ENCODE data around the gene THAP8.

THAP8 gene

DNA sequence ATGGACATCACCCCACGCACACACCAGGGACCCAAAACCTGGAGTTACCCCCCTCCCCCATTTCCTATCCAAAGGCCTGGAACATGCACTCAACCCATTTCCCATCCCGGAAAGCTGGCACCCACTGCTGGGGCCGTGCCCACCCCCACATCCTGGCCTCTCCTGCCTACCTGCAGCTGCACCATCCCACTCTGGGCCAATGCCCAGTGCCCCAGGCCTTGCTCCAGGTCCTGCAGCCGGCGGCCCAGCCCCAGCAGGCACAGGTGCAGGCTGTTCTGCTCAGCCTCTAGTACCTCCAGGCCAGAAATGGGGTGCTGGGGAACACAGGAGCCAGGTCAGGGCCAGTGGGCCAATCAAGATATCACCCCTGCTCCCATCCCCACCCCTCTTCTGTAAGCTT, 47.1 kb downstream of the THAP8 start:
- DNase-seq (ENCODE audit: insufficient read length, low spot score) (no peak), FAIRE-seq (no peak)
- TF ChIP-seq POU2F2 (IDR thresholded peaks at IDR 0.05; ENCODE audit: low read depth, low read length) (no peak), POLR2A (IDR thresholded peaks at IDR 0.05; ENCODE audit: low read depth, low read length) (no peak), TAF1 (IDR thresholded peaks at IDR 0.05; ENCODE audit: low read depth, low read length) (no peak)

DNA sequence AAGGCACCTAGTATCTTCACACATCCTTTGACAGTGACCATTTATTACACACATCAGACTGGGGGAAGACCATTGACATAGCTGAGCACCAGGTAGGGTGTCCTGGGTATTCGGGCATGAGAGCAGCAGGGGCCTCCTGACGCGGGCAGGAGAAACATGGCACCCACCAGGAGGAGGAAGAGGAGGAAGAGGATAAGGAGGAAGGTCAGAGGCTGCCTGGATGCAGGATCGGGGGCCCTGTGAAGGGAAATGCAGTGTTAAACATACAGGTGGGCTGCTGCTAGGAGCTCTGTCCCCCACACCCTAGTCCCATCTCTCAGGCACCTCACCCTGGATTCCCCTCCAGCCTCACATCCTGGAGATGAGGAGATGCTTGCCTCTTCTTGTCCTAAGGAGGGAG, 50.8 kb downstream of the THAP8 start:
- TF ChIP-seq POU2F2 (IDR thresholded peaks at IDR 0.05; ENCODE audit: low read depth, low read length) = no peak
- no peak for TF ChIP-seq TAF1 (IDR thresholded peaks at IDR 0.05; ENCODE audit: low read depth, low read length)
- no peak for DNase-seq (ENCODE audit: insufficient read length, low spot score)
- no peak for FAIRE-seq

DNA sequence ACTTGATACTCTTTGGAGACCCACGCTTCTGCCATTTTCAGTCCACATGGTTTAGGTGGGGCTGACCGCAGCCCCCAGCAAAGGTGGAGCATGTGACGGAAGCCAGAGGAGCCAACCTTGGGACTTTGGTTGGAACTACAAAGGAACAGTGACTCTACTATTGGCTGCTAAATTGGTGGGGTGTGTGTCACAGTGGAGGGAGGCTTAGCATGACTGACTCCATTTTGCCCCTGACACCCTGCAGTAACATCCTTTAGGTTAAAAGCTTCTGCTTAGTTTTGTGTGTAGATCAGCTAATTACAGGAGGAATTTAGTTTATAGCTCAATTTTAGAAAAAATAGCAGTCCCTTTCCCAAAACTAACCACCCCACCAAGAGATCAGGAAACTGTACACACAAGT, 52.5 kb downstream of the THAP8 start:
- no peak for FAIRE-seq
- TF ChIP-seq TAF1 (IDR thresholded peaks at IDR 0.05; ENCODE audit: low read depth, low read length) = no peak
- TF ChIP-seq POLR2AphosphoS5 (IDR thresholded peaks at IDR 0.05; ENCODE audit: low read depth, low read length) = no peak
- TF ChIP-seq SPI1 (IDR thresholded peaks at IDR 0.05; ENCODE audit: low read depth, low read length) = no peak
- no peak for TF ChIP-seq PAX5 (IDR thresholded peaks at IDR 0.05; ENCODE audit: insufficient read depth, low read length, severe bottlenecking)
- TF ChIP-seq POU2F2 (IDR thresholded peaks at IDR 0.05; ENCODE audit: low read depth, low read length) = no peak
- no peak for TF ChIP-seq POLR2A (IDR thresholded peaks at IDR 0.05; ENCODE audit: low read depth, low read length)
- no peak for DNase-seq (ENCODE audit: insufficient read length, low spot score)

DNA sequence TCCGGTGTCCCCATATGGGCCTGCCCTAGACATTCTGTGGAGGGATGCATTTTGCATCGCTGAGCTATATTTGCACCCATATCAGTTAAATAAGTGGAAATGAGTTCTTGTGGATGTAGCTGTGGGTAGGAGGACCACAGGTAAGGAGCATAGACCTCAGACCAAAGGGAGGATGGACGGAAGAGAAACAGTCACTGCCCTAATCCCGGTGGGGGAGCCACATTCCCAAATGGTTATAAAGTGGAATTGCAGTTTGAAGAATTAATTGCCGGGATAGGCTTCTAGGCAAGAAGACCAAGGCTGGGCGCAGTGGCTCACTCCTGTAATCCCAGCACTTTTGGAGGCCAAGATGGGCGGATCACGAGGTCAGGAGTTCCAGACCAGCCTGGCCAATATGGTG, 57.3 kb downstream of the THAP8 start:
- TF ChIP-seq POLR2A (IDR thresholded peaks at IDR 0.05; ENCODE audit: low read depth, low read length) = no peak
- no peak for TF ChIP-seq TAF1 (IDR thresholded peaks at IDR 0.05; ENCODE audit: low read depth, low read length)
- TF ChIP-seq POU2F2 (IDR thresholded peaks at IDR 0.05; ENCODE audit: low read depth, low read length) = no peak
- no peak for TF ChIP-seq POLR2AphosphoS5 (IDR thresholded peaks at IDR 0.05; ENCODE audit: low read depth, low read length)
- TF ChIP-seq PAX5 (IDR thresholded peaks at IDR 0.05; ENCODE audit: insufficient read depth, low read length, severe bottlenecking) = no peak
- TF ChIP-seq SPI1 (IDR thresholded peaks at IDR 0.05; ENCODE audit: low read depth, low read length) = no peak
- DNase-seq (ENCODE audit: insufficient read length, low spot score) (no peak), FAIRE-seq (no peak)

DNA sequence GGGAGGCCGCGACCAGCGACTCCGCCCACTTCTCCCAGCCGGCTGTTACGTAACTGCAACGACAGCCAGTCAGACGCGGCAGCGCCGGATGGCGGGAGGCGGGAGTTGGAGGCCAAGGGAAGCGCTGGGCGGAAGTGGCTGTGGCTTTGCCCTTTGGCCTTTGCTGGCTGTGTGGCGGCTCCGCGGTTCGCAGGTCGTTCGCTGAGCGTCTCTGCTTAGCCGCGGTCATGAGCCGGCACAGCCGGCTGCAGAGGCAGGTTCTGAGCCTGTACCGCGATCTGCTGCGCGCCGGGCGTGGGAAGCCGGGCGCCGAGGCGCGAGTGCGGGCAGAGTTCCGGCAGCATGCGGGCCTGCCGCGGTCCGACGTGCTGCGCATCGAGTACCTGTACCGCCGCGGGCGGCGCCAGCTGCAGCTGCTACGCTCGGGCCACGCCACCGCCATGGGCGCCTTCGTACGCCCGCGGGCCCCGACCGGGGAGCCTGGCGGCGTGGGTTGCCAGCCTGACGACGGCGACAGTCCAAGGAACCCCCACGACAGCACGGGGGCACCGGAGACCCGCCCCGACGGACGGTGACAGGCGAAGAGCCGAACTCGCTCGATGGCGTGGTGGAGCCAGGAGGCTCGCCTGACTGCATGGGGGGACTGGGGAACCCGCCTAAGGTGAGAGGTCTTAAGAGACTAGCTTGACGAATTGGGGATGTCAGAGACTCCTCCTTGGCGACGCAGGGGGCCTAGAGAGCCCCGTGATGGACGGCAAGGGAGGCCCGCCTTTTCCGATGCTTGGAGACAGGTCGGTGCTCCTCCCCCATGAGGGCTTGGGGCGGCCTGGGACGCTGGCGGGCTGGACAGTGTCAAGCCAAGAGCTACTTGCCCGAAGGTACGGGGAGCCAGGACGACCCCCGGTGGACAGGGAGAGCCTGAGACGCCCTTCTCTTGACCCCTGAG, 58.8 kb downstream of the THAP8 start, which contains the start of gene SDHAF1:
Gene SDHAF1, plus strand, starts transcription at position 141 of the 946 bp plus-strand sequence. Its CDS starts 87 bp downstream, at position 228.
- peak; percentile 100 for FAIRE-seq

DNA sequence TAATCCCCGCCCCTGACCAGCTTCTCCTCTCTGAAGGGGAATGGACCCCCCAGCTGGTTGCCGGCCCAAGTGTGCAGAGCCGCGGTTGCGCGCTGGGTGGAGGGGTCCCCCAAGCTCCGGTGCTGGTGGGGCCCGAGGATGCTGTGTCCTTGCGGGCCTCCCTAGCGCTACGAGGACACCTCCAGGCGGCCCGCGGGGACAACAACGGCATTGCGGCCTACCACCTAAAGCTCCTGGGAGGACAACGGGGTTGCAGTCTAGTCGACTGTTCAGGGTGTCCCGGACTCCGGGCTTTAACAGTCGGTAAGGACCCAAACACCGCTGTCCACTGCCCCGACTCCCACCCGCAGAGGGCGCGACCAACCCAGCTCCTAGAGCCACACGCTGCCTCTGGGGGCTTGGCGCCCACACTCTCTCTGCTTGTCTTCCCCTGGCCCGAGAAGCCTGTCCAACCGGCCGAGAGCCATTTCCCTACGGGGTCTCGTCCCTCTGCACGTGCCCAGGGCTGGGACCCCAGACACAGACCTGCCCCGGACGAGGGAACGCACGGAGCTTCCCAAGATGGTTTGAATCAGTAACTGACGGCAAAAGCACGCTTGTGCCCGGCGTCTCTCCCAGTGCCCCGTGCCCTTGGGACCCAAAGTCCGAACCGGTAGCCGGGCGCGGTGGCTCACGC, 60.0 kb downstream of the THAP8 start:
- FAIRE-seq (no peak), DNase-seq (ENCODE audit: insufficient read length, low spot score) (peak; percentile 53)
- TF ChIP-seq PAX5 (IDR thresholded peaks at IDR 0.05; ENCODE audit: insufficient read depth, low read length, severe bottlenecking) (no peak), TAF1 (IDR thresholded peaks at IDR 0.05; ENCODE audit: low read depth, low read length) (no peak), POLR2AphosphoS5 (IDR thresholded peaks at IDR 0.05; ENCODE audit: low read depth, low read length) (no peak), POU2F2 (IDR thresholded peaks at IDR 0.05; ENCODE audit: low read depth, low read length) (no peak), SPI1 (IDR thresholded peaks at IDR 0.05; ENCODE audit: low read depth, low read length) (no peak), POLR2A (IDR thresholded peaks at IDR 0.05; ENCODE audit: low read depth, low read length) (no peak)

More for the DNA sequence above, 58.8 kb downstream of the THAP8 start, which contains the start of gene SDHAF1:
- TF ChIP-seq POLR2A (IDR thresholded peaks at IDR 0.05; ENCODE audit: low read depth, low read length) (peak; percentile 72; the same call in 1 of the 2 replicates), TAF1 (IDR thresholded peaks at IDR 0.05; ENCODE audit: low read depth, low read length) (peak; percentile 80), POU2F2 (IDR thresholded peaks at IDR 0.05; ENCODE audit: low read depth, low read length) (no peak; the same call in 1 of the 2 replicates), SPI1 (IDR thresholded peaks at IDR 0.05; ENCODE audit: low read depth, low read length) (peak; percentile 78), PAX5 (IDR thresholded peaks at IDR 0.05; ENCODE audit: insufficient read depth, low read length, severe bottlenecking) (no peak), POLR2AphosphoS5 (IDR thresholded peaks at IDR 0.05; ENCODE audit: low read depth, low read length) (peak; percentile 77)
- DNase-seq (ENCODE audit: insufficient read length, low spot score) = peak; percentile 98

DNA sequence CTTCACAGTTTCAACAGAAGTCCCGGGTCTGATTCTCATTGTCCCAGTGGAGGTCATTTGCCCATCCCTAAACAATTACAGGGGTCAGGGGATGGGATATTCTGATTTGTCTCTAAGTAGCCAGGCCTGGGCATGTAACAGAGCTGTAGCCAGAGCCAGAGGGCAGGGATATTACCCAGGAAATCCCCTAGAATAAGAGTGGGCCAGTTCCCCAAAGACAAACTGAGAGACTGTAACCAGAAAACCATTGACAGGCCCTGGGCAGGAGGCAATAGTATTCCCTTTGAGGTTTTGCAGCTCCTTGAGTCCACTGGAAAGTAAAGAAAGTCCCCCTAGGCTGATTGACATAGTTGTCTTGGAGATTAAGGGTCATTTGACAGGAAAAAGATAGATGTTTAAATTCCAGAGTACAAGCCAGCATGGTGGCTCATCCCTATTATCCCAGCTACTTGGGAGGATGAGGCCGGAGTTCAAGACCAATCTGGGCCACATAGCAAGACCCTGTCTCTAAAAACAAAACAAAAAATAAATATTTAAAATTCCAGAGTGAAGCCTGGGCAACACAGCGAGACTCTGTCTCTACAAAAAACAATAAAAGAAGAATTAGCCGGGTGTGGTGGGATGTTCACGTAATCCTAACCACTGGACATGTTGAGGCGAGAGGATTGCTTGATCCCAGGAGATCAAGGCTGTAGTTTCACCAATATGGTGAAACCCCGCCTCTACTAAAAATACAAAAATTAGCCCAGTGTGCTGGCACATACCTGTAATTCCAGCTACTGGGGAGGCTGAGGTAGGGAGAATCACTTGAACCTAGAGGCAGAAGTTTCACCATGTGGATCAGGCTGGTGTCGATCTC, 60.9 kb downstream of the THAP8 start:
- DNase-seq (ENCODE audit: insufficient read length, low spot score) (no peak), FAIRE-seq (no peak)
- TF ChIP-seq SPI1 (IDR thresholded peaks at IDR 0.05; ENCODE audit: low read depth, low read length) (peak; percentile 69), POU2F2 (IDR thresholded peaks at IDR 0.05; ENCODE audit: low read depth, low read length) (0 out of 2 replicates have a peak, but pooled peaks have one; percentile 16), TAF1 (IDR thresholded peaks at IDR 0.05; ENCODE audit: low read depth, low read length) (no peak)

DNA sequence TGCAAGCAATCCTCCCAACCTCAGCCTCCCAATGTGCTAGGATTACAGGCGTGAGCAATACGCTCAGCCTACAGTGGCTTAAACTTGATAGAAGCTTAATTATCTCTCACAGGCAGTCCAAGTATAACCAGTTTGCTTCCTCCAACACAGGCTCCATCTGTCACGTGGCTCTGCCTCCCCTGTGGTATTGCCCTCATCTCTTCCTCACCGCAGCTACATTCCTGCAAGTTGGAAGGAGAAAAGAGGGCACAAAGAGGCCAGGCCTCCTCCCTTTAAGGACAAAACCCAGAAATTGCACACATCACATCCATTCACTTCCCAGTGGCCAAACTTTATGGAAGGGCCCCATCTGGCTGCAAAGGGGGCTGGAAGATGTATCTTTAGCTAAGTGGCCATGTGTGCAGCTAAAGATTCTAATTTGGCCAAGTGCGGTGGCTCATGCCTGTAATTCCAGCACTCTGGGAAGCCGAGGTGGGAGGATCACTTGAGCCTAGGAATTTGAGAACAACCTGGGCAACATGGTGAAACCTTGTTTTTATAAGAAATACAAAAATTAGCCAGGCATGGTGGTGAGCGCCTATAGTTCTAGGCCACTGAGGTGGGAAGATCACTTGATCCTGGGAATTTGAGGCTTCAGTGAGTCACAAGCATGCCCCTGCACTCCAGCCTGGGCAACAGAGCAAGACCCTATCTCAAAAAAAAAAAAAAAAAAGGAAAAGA, 62.2 kb downstream of the THAP8 start:
- DNase-seq (ENCODE audit: insufficient read length, low spot score) (no peak), FAIRE-seq (no peak)
- no peak for TF ChIP-seq SPI1 (IDR thresholded peaks at IDR 0.05; ENCODE audit: low read depth, low read length)
- TF ChIP-seq POLR2AphosphoS5 (IDR thresholded peaks at IDR 0.05; ENCODE audit: low read depth, low read length) = no peak
- TF ChIP-seq POU2F2 (IDR thresholded peaks at IDR 0.05; ENCODE audit: low read depth, low read length) = no peak
- no peak for TF ChIP-seq TAF1 (IDR thresholded peaks at IDR 0.05; ENCODE audit: low read depth, low read length)

Data from GM12891 (cell line).